A549 treated with RU486 at 1 μM for 4 hours (cell line): ENCODE data around the gene PFN1. TPM values are rescaled to one million over a fixed set of nuclear protein-coding genes. Genes with fewer than 3 reads are reported as not detected.

Experiments
- total RNA-seq: library from RNA; stranded (reverse); fragments of 200-300 nt; extraction: Qiagen RNA extraction; gene quantifications from 5 replicates; pipeline ENCODE4 v1.2.3, GENCODE V29; 2022; ENCODE audit warnings: low read depth

The PFN1 gene
- total RNA-seq: 2,878 to 3,154 TPM (median 3,052 TPM) in 5 replicates

GRCh38 chr17:4948166-4948930 is at the start of gene PFN1:
Gene PFN1, minus strand, starts transcription at chr17:4948530. Its CDS starts 136 bp downstream, at chr17:4948394.

GRCh38 chr17:4997302-4998026 is 49.1 kb upstream of the PFN1 start, which contains the start of the genes INCA1 and KIF1C:
Gene INCA1, minus strand, starts transcription at chr17:4997522. Its CDS starts 3,085 bp downstream, at chr17:4994437.
Gene KIF1C, plus strand, starts transcription at chr17:4997950. Its CDS starts 2,297 bp downstream, at chr17:5000247.

GRCh38 chr17:4986951-4987766 is 38.8 kb upstream of the PFN1 start, which contains the start of gene CAMTA2:
Gene CAMTA2, minus strand, starts transcription at chr17:4987675. Its CDS starts 1,453 bp downstream, at chr17:4986222.

GRCh38 chr17:4967539-4968485 is 19.5 kb upstream of the PFN1 start, which contains the start of gene SPAG7:
Gene SPAG7, minus strand, starts transcription at chr17:4967817. Its CDS starts 13 bp downstream, at chr17:4967804.

GRCh38 chr17:4950746-4951204 is 2.4 kb upstream of the PFN1 start, which contains the start of gene ENO3:
Gene ENO3, plus strand, starts transcription at chr17:4951119. Its CDS starts 711 bp downstream, at chr17:4951830.

GRCh38 chr17:4939796-4940554 is 8.4 kb downstream of the PFN1 start, which contains the start of the genes RNF167 and SLC25A11:
Gene RNF167, plus strand, starts transcription at chr17:4940268. Its CDS starts 642 bp downstream, at chr17:4940910.
Gene SLC25A11, minus strand, starts transcription at chr17:4940046. Its CDS starts 136 bp downstream, at chr17:4939910.

GRCh38 chr17:4931963-4932362 is 16.4 kb downstream of the PFN1 start, which contains the start of gene GP1BA:
Gene GP1BA, plus strand, starts transcription at chr17:4932277. Its CDS starts 328 bp downstream, at chr17:4932605.

GRCh38 chr17:4903051-4903818 is 45.1 kb downstream of the PFN1 start, which contains the start of gene CHRNE:
Gene CHRNE, minus strand, starts transcription at chr17:4903098. Its CDS starts 35 bp downstream, at chr17:4903063.

GRCh38 chr17:4899341-4900230 is 48.7 kb downstream of the PFN1 start, which contains the start of gene C17orf107:
Gene C17orf107, plus strand, starts transcription at chr17:4899536. Its CDS starts 227 bp downstream, at chr17:4899763.

Other genes starting within 250 kb of the PFN1 start
- gene PELP1, start 244.4 kb downstream of the PFN1 start, total RNA-seq: 62.8 to 81.0 TPM (median 77.6 TPM) in 5 replicates
- gene ARRB2, start 237.9 kb downstream of the PFN1 start, total RNA-seq: 48.9 to 75.6 TPM (median 63.8 TPM) in 5 replicates
- gene MED11, start 217.1 kb downstream of the PFN1 start, total RNA-seq: 39.1 to 46.0 TPM (median 44.8 TPM) in 5 replicates
- 0.47 to 0.89 TPM (median 0.56 TPM) in 5 replicates for gene ZMYND15, start 208.7 kb downstream of the PFN1 start, total RNA-seq
- 13.8 to 20.0 TPM (median 17.9 TPM) in 5 replicates for gene CXCL16, start 208.6 kb downstream of the PFN1 start, total RNA-seq
- gene TM4SF5, start 176.6 kb downstream of the PFN1 start, total RNA-seq: 0.41 to 1.1 TPM (median 0.82 TPM) in 5 replicates
- gene VMO1, start 162.2 kb downstream of the PFN1 start, total RNA-seq: 0.35 to 1.5 TPM (median 1.1 TPM) in 5 replicates
- 0.14 to 0.15 TPM in 2 of 5 replicates, not detected in the others for gene GLTPD2, start 159.6 kb downstream of the PFN1 start, total RNA-seq
- gene PSMB6, start 152.4 kb downstream of the PFN1 start, total RNA-seq: 461 to 534 TPM (median 480 TPM) in 5 replicates
- gene PLD2, start 141.4 kb downstream of the PFN1 start, total RNA-seq: 18.4 to 25.8 TPM (median 22.8 TPM) in 5 replicates
- gene MINK1, start 115.2 kb downstream of the PFN1 start, total RNA-seq: 42.8 to 59.3 TPM (median 56.3 TPM) in 5 replicates
- 0.15 to 0.35 TPM (median 0.30 TPM) in 5 replicates for gene C17orf107, start 49.0 kb downstream of the PFN1 start, total RNA-seq
- gene CHRNE, start 45.4 kb downstream of the PFN1 start, total RNA-seq: 0.05 to 0.15 TPM (median 0.08 TPM) in 3 of 5 replicates, not detected in the others
- not detected in 5 replicates for gene GP1BA, start 16.3 kb downstream of the PFN1 start, total RNA-seq
- 51.1 to 79.7 TPM (median 75.4 TPM) in 5 replicates for gene SLC25A11, start 8.5 kb downstream of the PFN1 start, total RNA-seq
- 88.1 to 164 TPM (median 124 TPM) in 5 replicates for gene RNF167, start 8.3 kb downstream of the PFN1 start, total RNA-seq
- gene ENO3, start 2.6 kb upstream of the PFN1 start, total RNA-seq: 50.7 to 68.1 TPM (median 55.2 TPM) in 5 replicates
- 72.8 to 95.3 TPM (median 75.3 TPM) in 5 replicates for gene SPAG7, start 19.3 kb upstream of the PFN1 start, total RNA-seq
- gene CAMTA2, start 39.1 kb upstream of the PFN1 start, total RNA-seq: 20.9 to 36.6 TPM (median 32.9 TPM) in 5 replicates
- gene INCA1, start 49.0 kb upstream of the PFN1 start, total RNA-seq: 1.4 to 3.1 TPM (median 1.6 TPM) in 5 replicates
- 100 to 115 TPM (median 110 TPM) in 5 replicates for gene KIF1C, start 49.4 kb upstream of the PFN1 start, total RNA-seq
- 0.41 to 1.00 TPM (median 0.51 TPM) in 5 replicates for gene SLC52A1, start 86.9 kb upstream of the PFN1 start, total RNA-seq
- gene ZFP3, start 129.9 kb upstream of the PFN1 start, total RNA-seq: 0.71 to 0.99 TPM (median 0.95 TPM) in 5 replicates
- gene ZNF232, start 163.3 kb upstream of the PFN1 start, total RNA-seq: 4.5 to 5.0 TPM (median 4.6 TPM) in 5 replicates
- gene USP6, start 167.5 kb upstream of the PFN1 start, total RNA-seq: 0.02 to 0.05 TPM (median 0.03 TPM) in 3 of 5 replicates, not detected in the others
- gene ZNF594, start 243.3 kb upstream of the PFN1 start, total RNA-seq: 0.90 to 1.9 TPM (median 1.6 TPM) in 5 replicates